Right lobe of liver (tissue), 4 donors: Measurements from ENCODE around the gene SLC22A1.

ENCODE experiments used
- POLR2A ChIP-seq: fragments of 450-650 bp; IDR thresholded peaks from one replicate; pipeline ENCODE4 v1.6.1; 2017; ENCODE audit warnings: antibody characterized with exemption, mild to moderate bottlenecking
- TF ChIP-seq, protein P1 (sequence below), 4 donors: fragments of 200-600 bp in 3 of 4; fragments of 450-650 bp in 1 of 4; IDR thresholded peaks; one replicate each; pipeline versions ENCODE4 v1.5.1 to v1.8.0; 2016 to 2022; ENCODE audit warnings: antibody characterized with exemption in 4 of 4, mild to moderate bottlenecking in 2 of 4
- donor health status: DM: no; HTN: no; CAD: no.
- donor health status: DM: no; HTN: no; CAD: no.
- donor health status: DM: no; HTN: yes; CAD: no.

GRCh38 chr6:160156842-160157241 is 35.2 kb downstream of the SLC22A1 start:
- TF ChIP-seq, protein P1, sequence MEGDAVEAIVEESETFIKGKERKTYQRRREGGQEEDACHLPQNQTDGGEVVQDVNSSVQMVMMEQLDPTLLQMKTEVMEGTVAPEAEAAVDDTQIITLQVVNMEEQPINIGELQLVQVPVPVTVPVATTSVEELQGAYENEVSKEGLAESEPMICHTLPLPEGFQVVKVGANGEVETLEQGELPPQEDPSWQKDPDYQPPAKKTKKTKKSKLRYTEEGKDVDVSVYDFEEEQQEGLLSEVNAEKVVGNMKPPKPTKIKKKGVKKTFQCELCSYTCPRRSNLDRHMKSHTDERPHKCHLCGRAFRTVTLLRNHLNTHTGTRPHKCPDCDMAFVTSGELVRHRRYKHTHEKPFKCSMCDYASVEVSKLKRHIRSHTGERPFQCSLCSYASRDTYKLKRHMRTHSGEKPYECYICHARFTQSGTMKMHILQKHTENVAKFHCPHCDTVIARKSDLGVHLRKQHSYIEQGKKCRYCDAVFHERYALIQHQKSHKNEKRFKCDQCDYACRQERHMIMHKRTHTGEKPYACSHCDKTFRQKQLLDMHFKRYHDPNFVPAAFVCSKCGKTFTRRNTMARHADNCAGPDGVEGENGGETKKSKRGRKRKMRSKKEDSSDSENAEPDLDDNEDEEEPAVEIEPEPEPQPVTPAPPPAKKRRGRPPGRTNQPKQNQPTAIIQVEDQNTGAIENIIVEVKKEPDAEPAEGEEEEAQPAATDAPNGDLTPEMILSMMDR (IDR thresholded peaks at IDR 0.05): no peak
- no peak for TF ChIP-seq POLR2A
